ENCODE measurements around the gene ANKEF1.
"Not testable (repeated sequence)": the region's sequence is repeated elsewhere in the genome, so short reads cannot be mapped to it uniquely, and the experiment has no call there.

ANKEF1 gene

DNA sequence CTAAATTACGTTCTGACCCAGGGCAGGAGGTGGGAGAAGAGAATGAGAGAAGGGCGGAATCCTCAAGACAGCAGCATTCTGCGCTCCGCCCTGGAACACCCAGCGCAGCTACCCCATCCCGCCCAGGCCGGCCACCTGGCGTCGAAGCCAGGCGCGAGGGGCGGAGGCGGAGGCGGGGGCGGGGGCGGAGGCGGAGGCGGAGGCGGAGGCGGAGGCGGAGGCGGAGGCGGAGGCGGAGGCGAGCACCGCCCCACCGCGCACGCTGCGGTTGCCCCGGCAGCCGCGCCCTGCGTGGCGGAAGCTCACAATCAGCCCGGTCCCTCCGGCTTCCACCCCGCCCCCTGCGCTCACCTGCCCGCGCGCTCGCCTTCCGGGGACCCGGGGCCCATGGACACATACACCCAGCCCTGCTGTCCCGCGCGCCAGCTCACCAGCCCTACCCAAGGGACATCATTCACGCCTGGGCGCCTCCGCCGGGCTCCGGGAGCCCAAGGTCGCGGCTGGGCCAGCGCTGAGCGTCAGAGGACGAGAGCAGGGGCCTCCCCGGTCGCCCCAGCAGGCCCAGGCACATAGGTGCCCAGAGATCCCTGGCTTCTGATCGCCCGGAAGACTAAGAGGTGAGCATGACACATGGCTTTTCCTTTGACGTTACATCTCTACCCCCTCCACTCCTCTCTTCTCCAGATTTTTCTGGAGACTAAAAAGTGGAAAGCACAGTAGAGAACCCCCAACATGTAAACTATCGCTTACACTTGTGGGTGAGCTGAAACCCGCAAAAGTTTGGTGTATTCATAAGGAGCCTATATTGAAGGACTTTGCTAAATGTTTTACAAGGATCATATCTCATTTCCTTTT lies at the start of gene ANKEF1:
TSS of gene ANKEF1 (plus strand) at position 271 of the 855 bp plus-strand sequence. CDS start 3,315 bp downstream, outside the sequence.
- no peak for DNase-seq

DNA sequence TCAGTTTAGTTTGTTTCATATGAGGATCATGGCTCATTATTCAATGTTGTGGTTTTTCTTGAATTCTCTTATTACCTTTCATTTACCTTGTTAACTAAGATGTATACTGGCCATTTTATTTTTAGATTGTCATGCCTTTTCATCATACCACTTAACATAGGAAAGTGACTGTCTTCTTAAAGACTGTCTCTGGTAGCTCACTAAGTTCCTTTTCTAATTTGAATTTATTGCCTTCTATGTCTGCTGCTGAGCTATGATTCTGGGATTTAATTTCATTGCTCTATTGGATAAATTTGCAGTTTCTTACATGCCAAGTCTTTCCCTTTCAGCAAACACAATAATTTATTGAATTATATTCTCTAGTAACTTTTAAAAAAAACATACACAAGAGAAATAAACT lies 49.5 kb upstream of the ANKEF1 start:
- DNase-seq, result no peak

DNA sequence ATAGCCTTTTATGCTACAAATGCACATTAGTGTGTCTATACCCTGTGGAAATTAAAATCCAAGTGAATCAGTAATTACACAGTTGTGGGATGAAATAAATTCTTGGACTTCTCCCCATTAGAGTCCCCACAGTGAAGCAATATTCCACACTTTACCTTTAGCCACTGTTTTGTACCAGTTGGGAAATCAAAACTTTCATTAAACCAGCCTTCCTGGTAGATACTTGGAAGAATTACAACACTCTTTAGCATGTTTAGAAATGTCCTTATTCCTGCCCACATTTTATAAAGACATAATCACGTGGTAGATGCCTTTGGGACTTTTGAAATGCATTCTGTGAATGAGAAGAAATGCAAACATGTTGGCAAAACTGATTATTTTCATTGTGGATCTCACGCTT lies 49.0 kb upstream of the ANKEF1 start:
- no peak for DNase-seq

DNA sequence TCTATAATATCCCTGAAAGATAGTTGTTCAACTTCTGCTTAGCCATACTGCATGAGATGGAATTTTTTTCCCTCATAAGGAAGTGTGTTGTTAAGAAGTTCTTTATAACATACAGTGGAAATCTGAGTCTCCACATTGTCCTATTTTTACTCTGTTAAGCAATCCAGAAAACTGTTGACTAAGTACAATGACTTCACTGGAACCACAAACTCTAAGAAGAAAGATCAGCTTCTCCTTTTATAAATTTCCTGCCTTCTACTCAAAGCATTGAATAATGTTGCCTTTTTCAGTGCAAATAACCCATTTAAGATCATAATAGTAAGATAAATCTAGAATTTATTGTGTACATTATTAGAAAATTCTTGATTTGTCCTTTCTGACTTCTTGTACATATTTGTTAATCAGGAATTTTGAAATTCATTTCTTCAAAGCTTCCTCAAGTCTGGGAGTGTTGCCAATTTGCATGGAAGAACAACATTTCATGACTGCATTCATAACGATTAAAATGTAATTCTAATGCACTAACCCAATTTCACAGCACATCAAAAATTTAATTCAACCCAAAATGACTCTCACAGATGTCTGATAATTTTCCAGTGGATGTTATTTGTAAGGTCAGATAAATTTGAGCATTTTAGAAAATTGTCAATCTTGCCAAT lies 45.6 kb upstream of the ANKEF1 start:
- peak; percentile 2 for DNase-seq

DNA sequence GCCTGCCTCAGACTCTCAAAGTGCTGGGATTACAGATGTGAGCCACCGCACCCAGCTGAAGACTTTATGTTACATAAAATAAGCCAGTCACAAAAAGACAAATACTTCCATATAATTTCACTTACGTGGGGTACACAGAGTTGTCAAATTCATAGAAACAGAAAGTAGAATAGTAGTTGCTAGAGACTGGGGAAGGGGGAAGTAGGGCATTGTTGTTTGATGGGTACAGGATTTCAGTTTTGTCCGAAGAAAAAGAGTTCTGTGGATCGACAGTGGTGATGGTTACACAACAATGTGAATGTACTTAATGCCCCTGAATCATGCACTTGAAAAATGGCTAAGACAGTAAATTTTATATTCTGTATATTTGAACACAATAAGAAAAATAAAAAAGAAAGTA lies 41.6 kb upstream of the ANKEF1 start:
- no peak for DNase-seq

DNA sequence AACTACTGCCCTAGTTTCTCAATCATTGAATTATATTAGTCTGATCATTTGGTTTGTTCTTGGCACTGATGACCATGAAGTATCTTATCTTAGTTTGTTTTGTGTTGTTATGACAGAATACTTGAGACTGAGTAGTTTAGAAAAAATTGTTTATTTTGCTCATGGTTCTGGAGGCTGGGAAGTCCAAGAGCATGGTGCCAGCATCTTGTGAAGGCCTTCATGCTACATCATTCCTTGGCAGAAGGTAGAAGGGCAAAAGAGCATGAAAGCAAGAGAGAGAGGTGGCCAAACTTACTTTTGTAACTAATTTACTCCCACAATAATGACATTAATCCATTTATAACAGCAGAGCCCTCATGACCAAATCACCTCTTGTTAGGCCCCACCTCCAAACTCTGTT lies 40.1 kb upstream of the ANKEF1 start:
- no peak for DNase-seq

DNA sequence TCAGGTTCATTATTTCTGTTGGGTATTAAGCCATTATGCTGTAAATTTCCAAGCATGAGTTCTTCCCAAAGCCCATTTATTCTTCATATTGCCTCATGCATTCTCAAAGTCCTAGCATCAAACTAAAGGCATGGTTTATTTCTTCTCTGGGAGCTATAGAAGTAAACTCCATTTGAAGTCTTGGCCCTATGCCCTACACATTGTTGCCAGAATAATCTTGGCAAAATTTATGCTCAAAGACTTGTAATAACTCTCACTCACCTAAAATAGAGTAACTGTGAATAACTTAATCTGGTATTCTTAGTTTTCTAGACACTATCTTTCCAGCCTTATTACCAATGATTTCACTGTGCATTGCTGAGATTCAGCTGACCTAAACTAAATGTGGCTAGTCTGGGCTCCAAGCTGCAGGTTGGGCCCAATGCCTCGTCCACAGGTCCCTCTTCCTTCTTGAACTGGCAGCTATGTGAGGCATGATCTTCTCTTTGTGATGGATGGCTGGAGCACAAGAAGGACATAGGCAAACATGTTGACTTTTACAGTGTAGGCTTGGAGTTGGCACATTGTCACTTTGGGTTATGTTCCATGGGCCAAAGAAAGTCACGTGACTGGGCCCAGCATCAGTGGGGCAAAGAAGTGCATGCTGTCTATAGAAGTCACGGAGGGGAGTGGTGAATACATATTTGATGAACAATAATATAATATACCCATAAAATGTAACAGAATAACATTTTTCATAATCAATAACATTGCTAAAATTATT lies 39.1 kb upstream of the ANKEF1 start:
- no peak for DNase-seq

DNA sequence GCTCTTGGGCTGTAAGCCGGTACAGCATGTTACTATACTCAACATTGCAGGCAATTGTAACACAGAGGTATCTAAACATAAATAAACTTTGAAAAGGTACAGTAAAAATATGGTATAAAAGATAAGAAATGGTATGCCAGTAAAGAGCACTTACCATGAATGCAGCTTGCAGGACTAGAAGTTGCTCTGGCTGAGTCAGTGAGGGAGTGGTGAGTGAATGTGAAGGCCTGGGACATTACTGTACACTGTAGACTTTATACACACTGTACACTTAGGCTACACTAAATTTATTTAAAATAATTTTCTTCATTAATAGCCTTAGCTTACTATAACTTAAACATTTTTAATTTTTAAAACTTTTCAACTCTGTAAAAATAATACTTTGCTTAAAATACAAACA lies 37.8 kb upstream of the ANKEF1 start:
- DNase-seq, result no peak

DNA sequence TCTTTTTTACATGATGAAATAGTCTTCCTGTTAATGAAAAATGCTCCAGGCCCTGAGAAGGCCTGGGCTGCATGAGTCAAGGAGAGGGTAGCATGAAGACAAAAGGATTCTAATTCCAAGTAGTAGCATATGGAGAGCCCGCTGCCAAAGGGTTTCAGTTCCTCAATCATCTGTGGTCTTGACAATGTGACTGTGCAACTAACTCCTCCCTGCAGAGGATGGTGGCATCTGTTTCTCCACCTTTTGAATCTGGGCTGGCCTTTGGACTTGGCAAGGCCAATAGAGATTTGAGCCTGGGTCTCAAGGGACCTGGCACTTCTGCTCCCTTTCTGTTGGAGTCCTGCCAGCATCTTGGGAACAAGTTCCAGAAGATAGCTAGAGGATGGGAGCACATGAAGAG lies 35.1 kb upstream of the ANKEF1 start:
- no peak for DNase-seq

DNA sequence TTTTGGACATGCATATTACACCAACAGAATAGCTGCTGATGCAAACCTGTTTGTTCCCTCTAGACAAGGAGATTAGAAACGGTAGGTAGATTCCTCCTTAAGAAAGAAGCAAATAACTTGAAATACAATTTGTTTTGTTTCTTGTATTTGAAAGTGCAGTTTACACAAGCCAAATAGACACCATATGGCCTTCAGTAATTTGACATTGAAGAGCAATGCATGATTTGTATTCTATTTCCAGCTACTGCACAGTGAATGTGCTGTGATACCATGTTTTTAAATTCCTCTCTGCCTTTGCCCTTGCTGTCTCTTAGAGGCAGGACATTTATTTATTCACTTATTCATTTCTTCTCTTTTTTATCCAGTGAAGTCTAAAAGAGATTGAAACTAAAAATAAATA lies 31.9 kb upstream of the ANKEF1 start:
- no peak for DNase-seq

DNA sequence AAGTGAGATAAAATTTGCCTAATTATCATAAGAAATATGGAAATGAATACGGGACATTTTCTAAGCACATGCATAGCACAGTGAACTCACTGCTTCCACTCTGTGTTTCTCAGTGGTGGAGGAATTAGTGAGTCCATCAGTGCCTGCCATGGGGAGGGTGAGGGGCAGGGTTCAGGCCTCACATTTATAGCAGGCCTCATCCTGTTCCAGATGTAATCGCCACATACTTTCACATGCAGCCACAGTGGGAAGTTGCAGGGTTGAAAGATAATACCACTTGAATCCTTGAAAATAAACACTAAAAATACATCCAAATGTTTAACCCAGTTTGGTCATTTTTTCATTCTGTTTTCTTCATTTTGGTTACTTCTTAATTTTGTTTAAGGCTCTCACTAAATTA lies 29.9 kb upstream of the ANKEF1 start:
- DNase-seq, result no peak

DNA sequence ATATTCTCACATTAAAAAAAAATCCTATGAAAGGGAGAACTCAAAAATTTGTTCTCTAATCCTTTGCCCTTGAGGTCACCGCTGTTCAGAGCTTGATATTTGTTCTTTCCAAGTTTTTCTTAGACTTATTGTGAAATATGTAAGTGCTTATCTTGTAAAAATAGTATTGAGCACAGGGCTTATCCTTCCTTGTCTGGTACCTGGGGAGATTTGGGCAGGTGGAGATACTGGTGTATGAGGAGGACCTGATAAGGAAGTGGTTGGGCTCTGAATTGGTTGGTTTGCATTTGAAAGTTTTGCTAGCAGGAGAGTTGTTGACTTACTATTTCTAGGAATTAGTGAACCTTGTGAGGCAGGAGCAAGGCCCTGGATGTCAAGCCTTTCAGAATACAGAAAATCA lies 28.9 kb upstream of the ANKEF1 start:
- no peak for DNase-seq

DNA sequence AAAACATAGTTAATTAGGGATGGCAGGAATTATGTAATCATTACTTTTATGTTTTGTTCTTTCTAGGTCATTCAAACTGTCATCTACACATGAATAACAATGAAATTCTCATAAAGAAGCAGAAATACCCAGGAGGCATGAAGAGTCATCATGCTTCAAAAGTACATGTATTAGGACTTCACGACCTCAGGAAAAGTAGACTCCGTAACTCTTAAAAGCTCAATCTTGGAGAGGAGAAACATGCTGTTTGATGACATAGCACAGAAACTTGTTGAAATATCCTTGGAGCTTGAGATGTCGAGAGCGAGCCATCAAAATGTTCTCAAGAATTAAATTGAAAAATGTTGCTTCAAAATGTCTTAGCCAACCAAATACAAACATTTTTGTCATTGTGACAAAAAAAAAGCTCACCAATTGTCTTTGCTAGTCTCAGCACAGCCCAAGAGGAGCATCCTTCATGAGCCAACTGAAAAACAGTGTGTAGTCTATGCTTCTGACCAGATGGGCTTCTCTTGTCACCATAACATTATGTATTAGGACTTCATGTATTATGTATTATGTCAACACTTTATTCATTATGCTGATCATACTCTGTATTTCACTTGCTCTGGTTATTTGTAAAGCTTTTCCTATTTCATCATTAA lies 28.2 kb upstream of the ANKEF1 start:
- no peak for DNase-seq

DNA sequence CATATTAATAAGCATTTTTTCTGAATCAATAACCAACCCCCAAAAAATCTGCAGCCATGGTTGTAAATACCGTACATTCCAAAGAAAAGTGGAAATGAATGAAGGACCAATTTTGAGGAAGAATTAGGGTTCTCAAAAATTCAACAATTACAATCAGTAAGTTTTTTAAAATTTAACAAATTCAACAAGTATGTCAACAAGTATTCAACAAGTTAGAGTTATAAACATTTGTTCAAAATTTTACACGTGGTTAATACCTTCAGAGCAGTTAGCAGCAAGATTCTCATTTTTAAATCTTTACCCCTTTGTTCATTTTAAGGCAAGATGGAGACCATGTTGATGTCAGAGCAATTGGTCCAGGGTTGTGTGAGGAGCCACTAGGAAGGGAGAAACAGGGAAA lies 27.6 kb upstream of the ANKEF1 start:
- DNase-seq, result no peak

DNA sequence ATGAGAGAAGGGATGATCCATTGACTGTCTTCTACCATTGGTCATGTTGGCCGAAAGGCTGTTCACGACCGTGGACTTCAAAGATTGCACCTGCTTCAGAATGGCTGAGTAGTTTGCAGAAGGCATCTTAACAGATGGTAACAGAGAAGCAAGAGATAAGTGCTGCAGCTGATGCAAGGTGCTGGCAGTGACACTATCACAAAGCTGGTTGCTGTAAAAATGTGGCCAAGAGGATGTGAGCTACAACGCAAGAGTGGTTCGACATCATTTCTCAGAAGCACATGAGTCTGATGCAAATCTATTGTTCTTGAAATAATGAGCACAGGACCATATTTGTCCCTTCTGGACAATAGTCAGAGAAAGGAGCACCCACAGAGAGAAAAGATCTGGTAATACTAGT lies 27.0 kb upstream of the ANKEF1 start:
- DNase-seq, result no peak

DNA sequence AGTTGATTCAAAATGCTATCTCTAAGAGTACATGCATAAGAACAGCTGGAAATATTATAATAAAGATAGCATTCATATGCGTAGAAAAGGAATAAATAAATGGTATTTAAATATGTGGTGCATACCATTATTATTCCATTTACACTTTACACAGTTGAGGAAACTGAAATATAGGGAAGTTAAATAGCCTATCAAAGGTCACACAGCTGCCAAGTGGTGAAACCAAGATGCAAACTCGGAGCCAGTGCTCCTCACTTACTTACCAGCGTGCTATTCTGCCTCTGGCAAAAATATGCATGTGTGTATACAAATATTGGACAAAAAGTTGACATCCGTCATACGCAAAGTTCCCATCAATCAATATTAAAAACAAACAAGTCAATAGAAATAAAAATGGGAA lies 22.3 kb upstream of the ANKEF1 start:
- DNase-seq, result no peak

DNA sequence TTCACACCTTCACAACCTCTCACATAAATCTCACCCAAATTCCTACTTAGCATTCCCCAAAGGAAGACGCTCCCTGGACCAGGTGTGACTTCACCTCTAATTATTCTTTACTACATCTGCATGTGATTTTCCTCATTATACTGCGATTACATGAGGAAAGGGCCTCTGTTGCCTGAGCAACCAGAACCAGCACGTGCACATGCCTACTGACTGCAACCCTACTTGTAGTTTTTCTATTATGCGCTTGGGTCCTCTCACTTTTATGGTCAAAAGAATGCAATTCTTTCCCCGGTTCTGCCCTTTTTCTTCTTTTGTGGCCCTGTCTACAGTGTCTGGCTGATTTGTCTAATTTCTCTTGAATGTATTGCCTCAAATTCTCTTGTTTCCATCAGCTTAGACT lies 20.4 kb upstream of the ANKEF1 start:
- no peak for DNase-seq

DNA sequence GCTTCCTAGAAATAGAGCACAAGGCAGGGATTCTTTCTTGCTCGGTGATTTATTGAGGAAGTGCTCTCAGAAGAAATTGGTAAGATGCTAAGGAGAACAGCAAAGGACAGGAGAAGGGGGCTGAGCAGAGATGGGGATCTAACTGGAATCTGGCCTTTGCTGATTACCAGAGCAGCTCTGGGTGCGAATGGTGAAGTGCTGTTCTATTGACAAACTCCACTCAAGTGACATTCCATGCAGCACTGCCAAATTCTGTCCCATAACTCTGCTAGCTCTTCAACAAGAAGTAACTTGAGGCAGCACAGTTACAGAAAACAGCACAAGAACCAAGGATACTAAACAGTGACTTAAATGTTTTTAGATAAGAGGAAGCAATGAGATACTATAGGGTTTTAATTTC lies 13.8 kb upstream of the ANKEF1 start:
- no peak for DNase-seq

DNA sequence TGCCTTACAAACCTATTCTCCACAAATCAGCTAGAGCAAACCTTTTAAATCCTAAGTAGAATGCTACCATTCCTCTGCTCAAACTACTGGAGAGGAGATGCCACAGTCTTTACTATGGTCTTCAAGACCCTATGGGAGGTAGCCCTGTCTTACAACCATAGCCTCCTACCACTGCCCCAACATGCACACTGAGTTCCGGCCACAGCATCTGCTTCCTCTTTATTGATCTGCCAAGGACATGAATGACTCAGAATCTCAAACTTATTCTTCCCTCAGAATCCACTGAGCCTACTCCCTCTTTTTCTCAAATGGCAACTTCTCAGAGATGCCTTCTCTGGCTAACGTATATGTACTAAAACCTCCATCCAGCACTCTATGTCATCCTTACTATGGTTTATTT lies 12.2 kb upstream of the ANKEF1 start:
- no peak for DNase-seq

DNA sequence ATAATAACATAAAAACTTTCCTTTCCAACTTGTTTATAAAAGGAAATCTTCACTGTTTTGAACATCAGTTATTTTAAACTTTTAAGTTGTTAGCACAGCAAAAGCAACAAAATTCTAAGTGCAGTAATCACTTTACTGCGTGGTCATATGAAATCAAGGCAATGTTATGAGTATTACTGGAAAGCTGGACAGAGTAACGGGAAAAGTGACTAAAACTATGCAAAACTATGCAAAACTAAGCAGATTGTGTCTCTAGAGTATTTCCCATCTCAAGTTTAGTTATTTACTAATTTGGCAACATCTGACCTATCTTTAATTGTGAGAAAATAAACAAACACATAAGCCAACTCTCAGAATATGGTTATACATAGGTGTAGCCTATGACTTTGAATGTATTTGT lies 10.9 kb upstream of the ANKEF1 start:
- DNase-seq, result no peak

DNA sequence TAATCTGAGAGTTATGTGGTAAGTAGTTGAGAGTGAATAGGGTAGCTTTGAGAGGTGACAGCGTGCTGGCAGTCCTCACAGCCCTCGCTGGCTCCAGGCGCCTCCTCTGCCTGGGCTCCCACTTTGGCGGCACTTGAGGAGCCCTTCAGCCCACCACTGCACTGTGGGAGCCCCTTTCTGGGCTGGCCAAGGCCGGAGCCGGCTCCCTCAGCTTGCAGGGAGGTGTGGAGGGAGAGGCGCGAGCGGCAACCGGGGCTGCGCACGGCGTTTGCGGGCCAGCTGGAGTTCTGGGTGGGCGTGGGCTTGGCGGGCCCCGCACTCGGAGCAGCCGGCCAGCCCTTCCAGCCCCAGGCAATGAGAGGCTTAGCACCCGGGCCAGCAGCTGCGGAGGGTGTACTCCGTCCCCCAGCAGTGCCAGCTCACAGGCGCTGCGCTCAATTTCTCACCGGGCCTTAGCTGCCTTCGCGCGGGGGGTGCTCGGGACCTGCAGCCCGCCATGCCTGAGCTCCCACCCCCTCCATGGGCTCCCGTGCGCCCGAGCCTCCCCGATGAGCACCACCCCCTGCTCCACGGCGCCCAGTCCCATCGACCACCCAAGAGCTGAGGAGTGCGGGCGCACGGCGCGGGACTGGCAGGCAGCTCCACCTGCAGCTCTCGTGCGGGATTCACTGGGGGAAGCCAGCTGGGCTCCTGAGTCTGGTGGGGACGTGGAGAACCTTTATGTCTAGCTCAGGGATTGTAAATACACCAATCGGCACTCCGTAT lies 3.2 kb upstream of the ANKEF1 start:
- DNase-seq, result not testable (repeated sequence)

DNA sequence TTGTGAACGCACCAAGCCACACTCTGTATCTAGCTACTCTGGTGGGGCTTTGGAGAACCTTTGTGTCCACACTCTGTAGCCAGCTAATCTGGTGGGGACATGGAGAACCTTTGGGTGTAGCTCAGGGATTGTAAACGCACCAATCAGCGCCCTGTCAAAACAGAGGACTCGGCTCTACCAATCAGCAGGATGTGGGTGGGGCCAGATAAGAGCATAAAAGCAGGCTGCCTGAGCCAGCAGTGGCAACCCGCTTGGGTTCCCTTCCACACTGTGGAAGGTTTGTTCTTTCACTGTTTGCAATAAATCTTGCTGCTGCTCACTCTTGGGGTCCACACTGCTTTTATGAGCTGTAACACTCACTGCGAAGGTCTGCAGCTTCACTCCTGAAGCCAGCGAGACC lies 2.5 kb upstream of the ANKEF1 start:
- not testable (repeated sequence) for DNase-seq

Data from GDM1 (cell line).